Activated CD8-positive, alpha-beta memory T cell treated with anti-CD3 and anti-CD28 coated beads for 48 hours (primary cell): ENCODE measurements around the gene MAGIX.
"Not testable (repeated sequence)": the region's sequence is repeated elsewhere in the genome, so short reads cannot be mapped to it uniquely, and the experiment has no call there.

Experiments
- DNase-seq, 3 experiments: peaks; one replicate each; pipeline ENCODE4 v3.0.0-alpha.2; 2020; ENCODE audit warnings: low read depth in 2 of 3, low spot score in 2 of 3

Gene MAGIX

GRCh38 chrX:49162620-49163019, at the start of gene MAGIX:
TSS of gene MAGIX (plus strand) at chrX:49162758. CDS start at chrX:49162890, 132 bp downstream.
- DNase-seq, result no peak

- no peak for DNase-seq
Observed at GRCh38 chrX:49116076-49116475, 46.5 kb upstream of the MAGIX start.

DNA sequence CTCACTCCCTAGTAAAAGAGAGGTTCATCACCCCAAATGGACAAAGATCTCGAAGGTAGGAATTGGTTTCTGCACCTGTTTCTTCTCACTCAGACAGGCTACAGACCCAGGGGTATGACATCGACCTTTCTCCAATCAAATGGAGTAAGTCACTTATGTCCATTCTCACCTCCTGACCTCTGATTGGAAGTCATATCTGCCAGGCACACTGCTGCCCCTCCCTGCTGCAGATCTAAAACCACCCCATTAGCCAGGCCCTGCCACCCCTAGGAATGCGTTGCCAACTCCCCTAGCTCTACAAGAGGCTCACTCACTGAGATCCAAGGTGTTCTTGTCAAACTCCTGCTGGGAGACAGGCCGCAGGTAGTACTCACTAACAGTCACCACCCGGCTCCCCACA, 45.8 kb upstream of the MAGIX start:
- no peak for DNase-seq

DNA sequence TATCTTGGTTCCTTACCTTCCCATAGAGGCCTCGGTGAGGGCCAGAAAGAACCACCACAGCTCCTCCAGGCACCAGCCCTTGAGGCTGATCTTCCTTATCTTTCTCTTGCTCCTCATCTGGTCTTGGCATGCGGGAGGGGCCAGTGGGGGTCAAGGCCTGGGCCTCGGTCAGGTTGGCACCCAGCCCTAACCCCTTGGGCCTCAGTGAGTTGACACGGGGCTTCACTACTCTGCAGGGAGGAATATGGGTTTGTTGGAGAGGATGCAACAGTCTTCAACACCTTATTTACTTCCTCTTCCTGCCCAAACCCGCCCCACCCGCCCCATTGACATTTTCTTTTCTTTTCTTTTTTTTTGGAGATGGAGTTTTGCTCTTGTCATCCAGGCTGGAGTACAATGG, 45.0 kb upstream of the MAGIX start:
- no peak for DNase-seq

- no peak for DNase-seq
Observed at GRCh38 chrX:49120091-49120490, 42.5 kb upstream of the MAGIX start.

DNA sequence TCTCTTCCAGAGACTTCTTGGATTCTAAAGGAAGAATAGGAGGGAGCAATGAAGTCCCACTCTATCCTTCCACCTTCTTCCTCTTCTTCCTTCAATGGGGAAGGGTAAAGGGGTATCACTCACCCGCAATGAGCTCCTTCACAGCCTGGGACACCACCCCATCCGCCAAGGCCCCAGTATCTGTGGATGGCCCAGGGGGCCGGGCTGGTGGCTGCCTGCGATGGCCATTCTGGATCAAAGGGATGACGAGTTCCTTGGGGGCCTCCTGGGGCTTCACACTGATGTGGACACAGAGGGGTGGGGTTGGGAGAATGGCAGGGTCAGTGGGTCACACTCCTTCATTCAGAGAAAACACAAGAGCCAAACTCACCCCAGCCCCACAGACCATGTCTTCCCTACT, 40.1 kb upstream of the MAGIX start:
- no peak for DNase-seq

GRCh38 chrX:49127742-49128258, 34.8 kb upstream of the MAGIX start:
- not testable (repeated sequence) for DNase-seq

DNA sequence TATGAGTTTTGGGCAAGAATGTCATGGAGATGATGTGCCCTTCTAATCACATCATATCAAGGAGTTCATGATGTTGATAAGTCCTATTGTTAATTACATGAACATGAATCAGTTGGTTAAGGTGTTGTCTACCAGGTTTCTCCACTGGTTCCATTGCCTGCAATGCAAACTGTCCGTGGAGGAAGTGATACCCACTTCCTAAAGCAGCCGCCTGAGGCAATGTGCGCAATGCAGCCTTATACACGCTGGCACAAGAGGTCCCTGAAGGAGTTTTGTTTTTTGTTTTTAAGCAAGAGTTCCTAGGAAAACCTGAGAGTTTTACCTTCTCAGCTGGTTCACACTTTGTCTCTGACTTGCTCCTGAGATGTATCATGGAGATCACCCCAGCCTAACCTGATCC, 33.1 kb upstream of the MAGIX start:
- no peak for DNase-seq

GRCh38 chrX:49132275-49132674, 30.3 kb upstream of the MAGIX start:
- not testable (repeated sequence) for DNase-seq

DNA sequence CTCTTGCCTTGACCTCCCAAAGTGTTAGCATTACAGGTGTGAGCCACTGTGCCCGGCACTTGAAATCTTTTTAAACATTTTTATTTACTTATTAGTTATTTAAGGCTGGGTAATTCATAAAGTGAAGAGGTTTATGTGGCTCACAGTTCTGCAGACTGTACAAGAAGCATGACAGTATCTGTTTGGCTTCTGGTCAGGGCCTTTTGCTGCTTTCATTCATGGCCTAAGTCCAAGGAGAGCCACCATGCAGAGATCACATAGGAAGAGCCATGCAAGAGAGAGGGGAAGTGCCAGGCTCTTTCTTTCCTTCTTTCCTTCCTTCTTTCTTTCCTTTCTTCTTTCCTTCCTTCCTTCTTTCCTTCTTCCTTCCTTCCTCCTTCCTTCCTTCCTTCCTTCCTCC, 28.8 kb upstream of the MAGIX start:
- no peak for DNase-seq

DNA sequence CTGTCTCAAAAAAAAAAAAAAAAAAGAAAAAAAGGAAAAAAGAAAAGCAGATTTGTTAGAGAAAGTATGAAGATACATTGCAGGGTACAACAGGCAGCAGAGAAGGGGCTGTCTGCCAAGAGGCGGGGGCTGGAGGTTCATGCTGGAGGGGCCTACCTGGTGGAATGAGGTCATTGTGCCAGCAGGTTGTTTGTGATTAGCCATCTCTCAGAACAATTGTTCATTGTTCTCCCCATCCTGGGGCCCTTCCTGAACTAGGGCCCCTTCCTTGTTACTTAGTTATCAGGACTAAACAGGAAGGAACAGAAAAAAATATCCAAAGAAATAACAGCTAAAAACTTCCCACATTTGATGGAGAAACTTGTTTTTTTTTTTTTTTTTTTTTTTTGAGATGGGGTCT, 25.1 kb upstream of the MAGIX start:
- no peak for DNase-seq

GRCh38 chrX:49139713-49140112, 22.8 kb upstream of the MAGIX start:
- DNase-seq, result no peak

GRCh38 chrX:49142264-49142663, 20.3 kb upstream of the MAGIX start:
- DNase-seq, result not testable (repeated sequence)

GRCh38 chrX:49143154-49143553, 19.4 kb upstream of the MAGIX start:
- DNase-seq, result not testable (repeated sequence)

GRCh38 chrX:49147282-49147681, 15.3 kb upstream of the MAGIX start:
- DNase-seq, result no peak

GRCh38 chrX:49147936-49148335, 14.6 kb upstream of the MAGIX start:
- no peak for DNase-seq

- not testable (repeated sequence) for DNase-seq
Observed at GRCh38 chrX:49148390-49149100, 14.0 kb upstream of the MAGIX start.

DNA sequence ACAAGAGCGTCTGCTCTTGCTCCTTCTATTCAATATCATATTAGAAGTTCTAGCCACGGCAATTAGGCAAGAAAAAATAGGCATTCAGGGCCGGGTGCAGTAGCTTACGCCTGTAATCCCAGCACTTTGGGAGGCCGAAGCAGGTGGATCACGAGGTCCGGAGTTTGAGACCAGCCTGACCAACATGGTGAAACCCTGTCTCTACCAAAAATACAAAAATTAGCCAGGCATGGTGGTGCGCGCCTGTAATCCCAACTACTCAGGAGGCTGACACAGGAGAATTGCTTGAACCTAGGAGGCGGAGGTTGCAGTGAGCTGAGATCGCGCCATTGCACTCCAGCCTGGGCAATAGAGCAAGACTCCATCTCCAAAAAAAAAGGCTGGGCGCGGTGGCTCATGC, 13.3 kb upstream of the MAGIX start:
- not testable (repeated sequence) for DNase-seq

DNA sequence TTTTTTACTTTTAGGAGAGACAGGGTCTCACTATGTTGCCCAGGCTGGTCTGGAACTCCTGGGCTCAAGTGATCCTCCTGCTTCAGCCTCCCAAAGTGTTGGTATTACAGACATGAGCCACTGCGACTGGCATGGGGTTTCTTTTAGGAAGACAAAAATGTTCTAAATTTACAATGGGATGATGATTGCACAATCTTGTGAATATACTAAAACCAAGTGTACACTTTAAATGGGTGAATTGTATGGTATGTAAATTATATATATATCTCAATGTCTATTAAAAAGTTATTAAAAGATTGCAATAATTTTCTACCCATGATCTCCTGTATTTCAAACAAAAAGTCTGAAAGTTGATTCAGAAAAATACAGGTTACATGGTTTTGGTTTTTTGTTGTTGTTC, 9.1 kb upstream of the MAGIX start:
- DNase-seq, result no peak

- DNase-seq, result no peak
Observed at GRCh38 chrX:49155243-49155899, 7.2 kb upstream of the MAGIX start.

- DNase-seq, result peak; percentile 53 to 65 (median 60)
Observed at GRCh38 chrX:49155900-49156837, 6.4 kb upstream of the MAGIX start.
